ENCODE measurements around the gene ZSCAN20. TPM values are rescaled to one million over a fixed set of nuclear protein-coding genes. Genes with fewer than 3 reads are reported as not detected.

The ZSCAN20 gene
- total and polyA plus RNA-seq, 2 of the 4 experiments (the other 2 are of a cell fraction), result 2.1 to 11.1 TPM

- Histone ChIP-seq H4K20me1 (ENCODE audit: insufficient read depth, low read length) (no peaks in the 10 kb centered on the region), H4K8ac (ENCODE audit: low read depth in 2 of 2, low read length in 2 of 2) (no peak overlapping the region), H4K91ac (ENCODE audit: insufficient read depth, low read depth, low read length) (no peak overlapping the region), H3K18ac (ENCODE audit: low read depth, low read length) (no peak overlapping the region), H3K36me3 (ENCODE audit: control insufficient read depth, insufficient read depth, low read length) (no peaks in the 10 kb centered on the region), H2BK15ac (ENCODE audit: low read depth, low read length) (no peak overlapping the region), H3K9ac (ENCODE audit: low read depth, low read length) (no peak overlapping the region), H4K5ac (ENCODE audit: low read depth, low read length) (no peak overlapping the region), H3K79me1 (ENCODE audit: low read depth in 1 of 2, low read length in 2 of 2) (no peaks in the 10 kb centered on the region), H3K9me1 (ENCODE audit: insufficient read depth, low read length) (peaks cover 16% of the 10 kb centered on the region), H3K4me3 (ENCODE audit: insufficient read depth, low read depth, low read length) (no peak overlapping the region), H2BK5ac (ENCODE audit: low read depth, low read length, poor library complexity, severe bottlenecking) (no peak overlapping the region), H3K9me3 (ENCODE audit: control insufficient read depth, insufficient read depth, low read length) (no peaks in the 10 kb centered on the region), H2AFZ (replicated peaks; ENCODE audit: low read length, poor library complexity) (no peak overlapping the region), H2AK5ac (ENCODE audit: low read depth, low read length) (no peak overlapping the region), H3K56ac (ENCODE audit: extremely low read depth, insufficient read depth, low read length) (no peak overlapping the region), H2BK120ac (ENCODE audit: low read depth, low read length) (no peak overlapping the region), H3K27ac (ENCODE audit: insufficient read depth, low read length) (no peak overlapping the region), H3K4me1 (ENCODE audit: control insufficient read depth, insufficient read depth, low read length) (peaks cover 12% of the 10 kb centered on the region; the same call in 1 of the 2 replicates), H2AK9ac (replicated peaks; ENCODE audit: low read depth, low read length, poor library complexity) (no peak overlapping the region), H2BK20ac (ENCODE audit: low read depth, low read length) (no peak overlapping the region), H3K27me3 (ENCODE audit: control insufficient read depth, insufficient read depth, low read length) (no peaks in the 10 kb centered on the region), H3K23ac (ENCODE audit: low read depth, low read length) (no peak overlapping the region), H3K4me2 (ENCODE audit: low read depth, low read length) (no peak overlapping the region), H3K14ac (replicated peaks; ENCODE audit: low read depth, low read length) (no peak overlapping the region), H3K4ac (ENCODE audit: low read depth, low read length) (no peak overlapping the region)
- CTCF ChIA-PET, result interaction anchor here (0.7 kb wide), 1 partner anchor 369 kb away, joined by 6 read pairs; no protein-coding TSS in a partner anchor
- POLR2A ChIA-PET (ENCODE audit: unreplicated experiment), result no interaction called here
- in situ Hi-C loops (cut with MboI; ENCODE audit: low sequenced_read_pairs), result loop anchor here (5.0 to 10.0 kb wide), 3 partner anchors 168 to 371 kb away; no protein-coding TSS in a partner anchor
- intact Hi-C loops (cut with micrococcal nuclease), result no loop called here
- ATAC-seq (ENCODE audit: low read depth), result no peak
- no TSS peak for BruUV-seq (replicated peaks)
- no peak for TF ChIP-seq RCOR1 (IDR thresholded peaks at IDR 0.05; ENCODE audit: insufficient replicate concordance, low read length)
- no peak for TF ChIP-seq NFE2L2 (IDR thresholded peaks at IDR 0.05; ENCODE audit: low read depth, low read length)
- TF ChIP-seq RFX5 (IDR thresholded peaks at IDR 0.05; ENCODE audit: low read depth, low read length), result no peak
- no peak for TF ChIP-seq RAD21 (IDR thresholded peaks at IDR 0.05; ENCODE audit: low read length)
- TF ChIP-seq CTCF (conservative IDR thresholded peaks at IDR 0.05; ENCODE audit: low read depth, low read length), result no peak
- no peak for TF ChIP-seq BHLHE40 (IDR thresholded peaks at IDR 0.05; ENCODE audit: low read depth, low read length)
- no peak for TF ChIP-seq POLR2A (IDR thresholded peaks at IDR 0.05; ENCODE audit: low read depth, low read length)
- TF ChIP-seq USF2 (IDR thresholded peaks at IDR 0.05; ENCODE audit: low read depth, low read length), result no peak
- TF ChIP-seq ELK1 (IDR thresholded peaks at IDR 0.05; ENCODE audit: borderline replicate concordance, low read depth, low read length), result no peak
- no peak for TF ChIP-seq MAZ (IDR thresholded peaks at IDR 0.05; ENCODE audit: borderline replicate concordance, low read depth, low read length)
- no peak for TF ChIP-seq CEBPB (IDR thresholded peaks at IDR 0.05; ENCODE audit: low read depth, low read length)
- no peak for TF ChIP-seq MAFK (IDR thresholded peaks at IDR 0.05; ENCODE audit: low read depth, low read length)
- TF ChIP-seq MXI1 (IDR thresholded peaks at IDR 0.05; ENCODE audit: borderline replicate concordance, low read depth, low read length), result no peak
- no peak for TF ChIP-seq CHD1 (IDR thresholded peaks at IDR 0.05; ENCODE audit: low read depth, low read length)
- TF ChIP-seq FOS (IDR thresholded peaks at IDR 0.05; ENCODE audit: low read depth, low read length), result no peak
- no peak for TF ChIP-seq SMC3 (IDR thresholded peaks at IDR 0.05; ENCODE audit: low read depth, low read length)
- dilution Hi-C loops (cut with HindIII; ENCODE audit: low sequenced_read_pairs, unreplicated experiment), result no loop called here
- WGBS, 2 experiments (ENCODE audit: extremely low coverage in 2 of 2, insufficient read length in 1 of 2), result no CpG with 5 or more reads among the region's 2 CpGs
- no peak for DNase-seq
Measured at GRCh38 chr1:33465316-33465715, 7.1 kb upstream of the ZSCAN20 start.

All from IMR-90 (cell line).